Spinal cord (tissue), 10 donors: Measurements from ENCODE around the gene NBR1. TPM values are rescaled to one million over a fixed set of nuclear protein-coding genes. Genes with fewer than 3 reads are reported as not detected.
"Not testable (repeated sequence)": the region's sequence is repeated elsewhere in the genome, so short reads cannot be mapped to it uniquely, and the experiment has no call there.

Source experiments
- DNase-seq, 6 donors: peaks; one replicate each; pipeline versions ENCODE4 v3.0.0 to v3.0.0-alpha.2; 2013 to 2015; ENCODE audit warnings: low spot score in 6 of 6, low read depth in 4 of 6
- H3K27ac ChIP-seq: one replicate; pipeline ENCODE4 v1.5.1; 2013; ENCODE audit warnings: low read depth, low read length, control low read depth
- H3K27me3 ChIP-seq: one replicate; pipeline ENCODE4 v1.6.1; 2013; ENCODE audit warnings: low read length; ENCODE audit not compliant: control insufficient read depth, insufficient read depth
- H3K36me3 ChIP-seq: one replicate; pipeline ENCODE4 v1.6.1; 2013; ENCODE audit warnings: low read length; ENCODE audit not compliant: control insufficient read depth, insufficient read depth
- H3K4me1 ChIP-seq: one replicate; pipeline ENCODE4 v1.6.1; 2013; ENCODE audit warnings: low read length; ENCODE audit not compliant: control insufficient read depth, insufficient read depth
- H3K4me3 ChIP-seq: one replicate; pipeline ENCODE4 v1.5.1; 2013; ENCODE audit warnings: low read depth, low read length, control low read depth
- H3K9me3 ChIP-seq: one replicate; pipeline ENCODE4 v1.6.1; 2013; ENCODE audit warnings: low read length; ENCODE audit not compliant: control insufficient read depth, insufficient read depth
- WGBS: methylation state at CpG from one replicate; pipeline ENCODE4 v1.1.5; 2013; ENCODE audit warnings: missing lambda C conversion rate; ENCODE audit not compliant: insufficient coverage; 5-methylcytosine and 5-hydroxymethylcytosine counted together
- polyA plus RNA-seq, 2 donors: library from polyadenylated mRNA; unstranded; fragments of 120-200 nt; gene quantifications; one replicate each; pipeline ENCODE4 v1.2.1, GENCODE V29; 2013; ENCODE audit not compliant: insufficient read length in 2 of 2
- small RNA-seq: library from RNA; depleted of rRNA; stranded (forward); fragments of <200 nt; gene quantifications from one replicate; pipeline ENCODE3, GENCODE V24; 2014; ENCODE audit warnings: low replicate concordance
- total RNA-seq, 2 donors: library from RNA; depleted of rRNA in 1 of 2; stranded (reverse); fragments of 120-200 nt in 1 of 2; fragments of >200 nt in 1 of 2; gene quantifications; one replicate each; pipeline versions ENCODE4 v1.2.3 to v1.2.4, GENCODE V29; 2013 to 2014
- donor health status: healthy.

The NBR1 gene
- total and polyA plus RNA-seq, 4 donors, result 79.3 to 104 (median 90.3) TPM

- H3K36me3 ChIP-seq, H3K27ac ChIP-seq, DNase-seq, H3K27me3 ChIP-seq, H3K4me3 ChIP-seq, H3K4me1 ChIP-seq, H3K9me3 ChIP-seq: not testable (repeated sequence)
- WGBS, result no CpG with 5 or more reads among the region's 26 CpGs
These were observed 68.6 kb downstream of the NBR1 start for GRCh38 chr17:43239597-43239996.

DNA sequence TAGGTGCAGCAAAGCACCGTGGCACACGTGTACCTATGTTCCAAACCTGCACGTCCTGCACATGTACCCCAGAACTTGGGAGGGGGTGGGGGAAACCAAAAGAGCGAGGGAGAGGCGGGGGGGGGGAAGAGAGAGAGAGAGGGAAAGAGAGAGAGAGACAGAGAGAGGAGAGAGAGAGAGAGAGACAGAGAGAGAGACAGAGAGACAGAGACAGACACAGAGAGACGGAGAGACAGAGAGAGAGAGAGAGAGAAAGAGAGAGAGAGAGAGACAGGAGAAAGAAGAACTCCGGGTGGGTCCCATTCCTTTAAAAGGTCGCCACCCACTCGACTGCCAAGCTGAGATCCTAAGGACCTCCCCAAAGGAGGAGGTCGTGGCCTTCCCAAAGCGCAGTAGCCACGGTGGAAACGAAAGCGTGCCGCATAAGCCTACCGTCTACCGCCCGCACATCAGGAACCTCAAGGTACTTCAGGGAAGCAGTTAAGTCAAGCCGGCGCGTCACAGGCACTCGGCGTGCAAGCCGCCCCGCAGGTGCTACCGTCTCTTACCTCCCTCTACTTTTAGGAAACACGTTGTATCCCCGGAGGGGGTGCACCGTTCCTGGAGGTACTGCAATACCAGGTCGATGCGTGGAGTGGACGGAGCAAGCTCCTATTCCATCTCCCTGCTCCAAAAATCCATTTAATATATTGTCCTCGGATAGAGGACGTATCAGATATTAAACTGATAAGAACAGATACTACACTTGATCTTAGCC, 69.8 kb downstream of the NBR1 start:
- not testable (repeated sequence) for H3K4me1 ChIP-seq, H3K27ac ChIP-seq, H3K27me3 ChIP-seq, H3K36me3 ChIP-seq, H3K4me3 ChIP-seq, H3K9me3 ChIP-seq, DNase-seq
- no CpG with 5 or more reads among the region's 34 CpGs for WGBS

GRCh38 chr17:43246456-43246855, 75.4 kb downstream of the NBR1 start:
- not testable (repeated sequence) for H3K27ac ChIP-seq, DNase-seq, H3K9me3 ChIP-seq, H3K36me3 ChIP-seq, H3K27me3 ChIP-seq, H3K4me1 ChIP-seq, H3K4me3 ChIP-seq
- no CpG with 5 or more reads among the region's 23 CpGs for WGBS

Small RNAs within 50 kb of the gene (small RNA-seq; reads per million reads assigned to genes)
- not detected for gene AC060780.2
- gene AC060780.3, result not detected
- not detected for gene AC135721.1
- gene RF00004, result not detected
- gene RNU2-1, result not detected

Other genes starting within 250 kb of the NBR1 start
- 10 to 100 TPM; 20.8 to 34.6 TPM for gene AARSD1, start 206.8 kb upstream of the NBR1 start, total RNA-seq
- gene AARSD1, start 206.8 kb upstream of the NBR1 start, polyA plus RNA-seq, result 10 to 100 TPM; 69.2 to 91.2 TPM
- 1 to 10 TPM; 1.5 to 1.8 TPM for gene PTGES3L, start 191.1 kb upstream of the NBR1 start, total RNA-seq
- 1 to 10 TPM; 6.6 to 8.2 TPM for gene PTGES3L, start 191.1 kb upstream of the NBR1 start, polyA plus RNA-seq
- 10 to 100 TPM; 12.2 to 12.5 TPM for gene RUNDC1, start 190.6 kb upstream of the NBR1 start, total RNA-seq
- 10 to 100 TPM; 21.0 to 21.3 TPM for gene RUNDC1, start 190.6 kb upstream of the NBR1 start, polyA plus RNA-seq
- 1,000 to 10,000 TPM in 1 of 2 donors, 100 to 1,000 TPM in 1; 670 to 1,375 TPM for gene RPL27, start 172.8 kb upstream of the NBR1 start, total RNA-seq
- gene RPL27, start 172.8 kb upstream of the NBR1 start, polyA plus RNA-seq, result 1,000 to 10,000 TPM in 1 of 2 donors, 100 to 1,000 TPM in 1; 939 to 1,002 TPM
- gene IFI35, start 164.4 kb upstream of the NBR1 start, total RNA-seq, result 10 to 100 TPM in 1 of 2 donors, 1 to 10 TPM in 1; 8.5 to 32.5 TPM
- 10 to 100 TPM in 1 of 2 donors, 1 to 10 TPM in 1; 9.2 to 12.9 TPM for gene IFI35, start 164.4 kb upstream of the NBR1 start, polyA plus RNA-seq
- 100 to 1,000 TPM in 1 of 2 donors, 10 to 100 TPM in 1; 80.8 to 139 TPM for gene VAT1, start 148.8 kb upstream of the NBR1 start, total RNA-seq
- gene VAT1, start 148.8 kb upstream of the NBR1 start, polyA plus RNA-seq, result 100 to 1,000 TPM; 225 to 239 TPM
- 10 to 100 TPM; 19.2 to 25.5 TPM for gene RND2, start 146.0 kb upstream of the NBR1 start, total RNA-seq
- 10 to 100 TPM; 81.8 to 86.9 TPM for gene RND2, start 146.0 kb upstream of the NBR1 start, polyA plus RNA-seq
- gene BRCA1, start 45.9 kb upstream of the NBR1 start, total RNA-seq, result 10 to 100 TPM; 11.7 to 16.2 TPM
- 1 to 10 TPM; 8.5 to 9.1 TPM for gene BRCA1, start 45.9 kb upstream of the NBR1 start, polyA plus RNA-seq
- gene TMEM106A, start 40.7 kb downstream of the NBR1 start, total RNA-seq, result 1 to 10 TPM; 2.6 to 6.9 TPM
- 1 to 10 TPM; 2.3 to 5.9 TPM for gene TMEM106A, start 40.7 kb downstream of the NBR1 start, polyA plus RNA-seq
- gene CCDC200, start 57.4 kb downstream of the NBR1 start, total RNA-seq, result under 1 TPM in 1 of 2 donors, not detected in 1; 0.55 TPM
- 10 to 100 TPM in 1 of 2 donors, 1 to 10 TPM in 1; 4.4 to 11.0 TPM for gene CCDC200, start 57.4 kb downstream of the NBR1 start, polyA plus RNA-seq
- gene RNU2-1, start 62.8 kb downstream of the NBR1 start, total RNA-seq, result not detected
- gene RNU2-1, start 62.8 kb downstream of the NBR1 start, polyA plus RNA-seq, result 1 to 10 TPM in 1 of 2 donors, not detected in 1; 1.2 TPM
- 10 to 100 TPM; 13.3 to 29.3 TPM for gene ARL4D, start 227.8 kb downstream of the NBR1 start, total RNA-seq
- 10 to 100 TPM; 14.1 to 19.2 TPM for gene ARL4D, start 227.8 kb downstream of the NBR1 start, polyA plus RNA-seq